ENCODE results near the gene RAI14.
"Not testable (repeated sequence)": the region's sequence is repeated elsewhere in the genome, so short reads cannot be mapped to it uniquely, and the experiment has no call there.

The RAI14 gene

DNA sequence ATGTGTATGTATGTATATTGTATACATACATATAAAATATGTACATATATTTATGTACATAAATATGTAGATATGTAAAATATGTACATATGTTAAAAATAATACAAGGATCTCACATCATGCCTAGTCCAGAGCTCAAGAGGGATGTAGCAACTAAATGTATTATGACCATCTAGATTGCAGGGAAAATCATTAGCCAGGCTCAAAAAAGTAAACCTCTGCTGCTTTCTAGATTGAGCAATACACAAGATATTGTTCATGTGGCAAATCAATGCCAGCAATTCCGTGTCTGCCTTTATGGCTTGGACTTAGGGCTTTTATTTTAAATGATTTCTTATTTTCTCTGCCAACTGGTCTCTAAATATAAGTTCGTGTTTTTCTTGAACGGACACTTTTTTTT is 65.2 kb downstream of the RAI14 start:
- no peak for TF ChIP-seq ZFX (IDR thresholded peaks at IDR 0.05)
- TF ChIP-seq, protein P1, sequence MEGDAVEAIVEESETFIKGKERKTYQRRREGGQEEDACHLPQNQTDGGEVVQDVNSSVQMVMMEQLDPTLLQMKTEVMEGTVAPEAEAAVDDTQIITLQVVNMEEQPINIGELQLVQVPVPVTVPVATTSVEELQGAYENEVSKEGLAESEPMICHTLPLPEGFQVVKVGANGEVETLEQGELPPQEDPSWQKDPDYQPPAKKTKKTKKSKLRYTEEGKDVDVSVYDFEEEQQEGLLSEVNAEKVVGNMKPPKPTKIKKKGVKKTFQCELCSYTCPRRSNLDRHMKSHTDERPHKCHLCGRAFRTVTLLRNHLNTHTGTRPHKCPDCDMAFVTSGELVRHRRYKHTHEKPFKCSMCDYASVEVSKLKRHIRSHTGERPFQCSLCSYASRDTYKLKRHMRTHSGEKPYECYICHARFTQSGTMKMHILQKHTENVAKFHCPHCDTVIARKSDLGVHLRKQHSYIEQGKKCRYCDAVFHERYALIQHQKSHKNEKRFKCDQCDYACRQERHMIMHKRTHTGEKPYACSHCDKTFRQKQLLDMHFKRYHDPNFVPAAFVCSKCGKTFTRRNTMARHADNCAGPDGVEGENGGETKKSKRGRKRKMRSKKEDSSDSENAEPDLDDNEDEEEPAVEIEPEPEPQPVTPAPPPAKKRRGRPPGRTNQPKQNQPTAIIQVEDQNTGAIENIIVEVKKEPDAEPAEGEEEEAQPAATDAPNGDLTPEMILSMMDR (conservative IDR thresholded peaks at IDR 0.05): no peak
- no peak overlapping the region for H3K27ac ChIP-seq

DNA sequence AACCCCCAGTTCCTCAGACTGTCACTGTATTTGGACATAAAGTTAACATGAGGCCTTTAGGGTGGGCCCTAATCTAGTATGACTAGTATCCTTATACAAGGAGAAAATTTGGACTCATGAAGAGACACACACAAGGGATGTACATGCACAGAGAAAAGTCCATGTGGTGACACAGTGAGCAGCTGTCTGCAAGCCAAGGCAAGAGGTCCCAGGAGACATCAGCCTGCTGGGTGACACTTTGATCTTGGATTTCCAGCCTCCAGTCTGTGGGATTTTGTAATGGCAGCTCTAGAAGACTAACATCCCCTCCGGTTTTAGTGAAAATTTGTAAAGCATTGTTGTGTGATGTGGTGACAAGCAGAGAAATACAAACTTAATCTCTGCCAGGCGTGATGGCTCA is 66.1 kb downstream of the RAI14 start:
- no peak overlapping the region for H3K27ac ChIP-seq
- TF ChIP-seq ZFX (IDR thresholded peaks at IDR 0.05): no peak
- TF ChIP-seq, protein P1 (conservative IDR thresholded peaks at IDR 0.05): no peak

GRCh38 chr5:34724741-34725140 is 68.6 kb downstream of the RAI14 start:
- H3K27ac ChIP-seq: no peak overlapping the region
- TF ChIP-seq, protein P1 (conservative IDR thresholded peaks at IDR 0.05): no peak
- no peak for TF ChIP-seq ZFX (IDR thresholded peaks at IDR 0.05)

DNA sequence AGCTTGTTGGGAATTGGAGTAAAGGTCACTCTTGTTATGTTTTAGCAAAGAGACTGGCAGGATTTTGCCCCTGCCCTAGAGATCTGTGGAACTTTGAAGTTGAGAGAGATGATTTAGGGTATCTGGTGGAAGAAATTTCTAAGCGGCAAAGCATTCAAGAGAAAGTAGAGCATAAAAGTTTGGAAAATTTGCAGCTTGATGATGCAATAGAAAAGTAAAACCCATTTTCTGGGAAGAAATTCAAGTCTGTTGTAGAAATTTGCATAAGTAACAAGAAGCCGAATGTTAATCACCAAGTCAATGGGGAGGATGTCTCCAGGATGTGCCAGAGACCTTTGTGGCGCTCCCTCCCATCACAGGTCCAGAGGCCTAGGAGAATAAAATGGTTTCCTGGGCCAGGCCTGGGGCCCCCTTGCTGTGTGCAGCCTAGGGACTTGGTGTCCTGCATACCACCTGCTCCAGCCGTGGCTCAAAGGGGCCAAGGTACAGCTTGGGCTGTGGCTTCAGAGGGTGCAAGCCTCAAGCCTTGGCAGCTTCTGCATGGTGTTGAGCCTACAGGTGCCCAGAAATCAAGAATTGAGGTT is 71.1 kb downstream of the RAI14 start:
- H3K27ac ChIP-seq: not testable (repeated sequence)

DNA sequence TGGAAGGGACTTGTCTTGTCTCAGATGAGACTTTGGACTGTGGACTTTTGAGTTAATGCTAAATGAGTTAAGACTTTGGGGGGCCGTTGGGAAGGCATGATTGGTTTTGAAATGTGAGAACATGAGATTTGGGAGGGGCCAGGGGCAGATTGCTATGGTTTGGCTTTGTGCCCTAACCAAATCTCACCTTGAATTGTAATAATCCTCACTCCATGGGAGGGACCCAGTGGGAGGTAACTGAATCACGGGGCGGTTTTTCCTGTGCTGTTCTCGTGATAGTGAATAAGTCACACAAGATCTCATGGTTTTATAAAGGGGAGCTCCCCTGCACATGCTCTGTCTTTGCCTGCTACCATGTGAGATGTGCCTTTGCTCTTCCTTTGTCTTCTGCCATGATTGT is 72.1 kb downstream of the RAI14 start:
- H3K27ac ChIP-seq: no peak overlapping the region
- no peak for TF ChIP-seq ZFX (IDR thresholded peaks at IDR 0.05)
- TF ChIP-seq, protein P1 (conservative IDR thresholded peaks at IDR 0.05): no peak

DNA sequence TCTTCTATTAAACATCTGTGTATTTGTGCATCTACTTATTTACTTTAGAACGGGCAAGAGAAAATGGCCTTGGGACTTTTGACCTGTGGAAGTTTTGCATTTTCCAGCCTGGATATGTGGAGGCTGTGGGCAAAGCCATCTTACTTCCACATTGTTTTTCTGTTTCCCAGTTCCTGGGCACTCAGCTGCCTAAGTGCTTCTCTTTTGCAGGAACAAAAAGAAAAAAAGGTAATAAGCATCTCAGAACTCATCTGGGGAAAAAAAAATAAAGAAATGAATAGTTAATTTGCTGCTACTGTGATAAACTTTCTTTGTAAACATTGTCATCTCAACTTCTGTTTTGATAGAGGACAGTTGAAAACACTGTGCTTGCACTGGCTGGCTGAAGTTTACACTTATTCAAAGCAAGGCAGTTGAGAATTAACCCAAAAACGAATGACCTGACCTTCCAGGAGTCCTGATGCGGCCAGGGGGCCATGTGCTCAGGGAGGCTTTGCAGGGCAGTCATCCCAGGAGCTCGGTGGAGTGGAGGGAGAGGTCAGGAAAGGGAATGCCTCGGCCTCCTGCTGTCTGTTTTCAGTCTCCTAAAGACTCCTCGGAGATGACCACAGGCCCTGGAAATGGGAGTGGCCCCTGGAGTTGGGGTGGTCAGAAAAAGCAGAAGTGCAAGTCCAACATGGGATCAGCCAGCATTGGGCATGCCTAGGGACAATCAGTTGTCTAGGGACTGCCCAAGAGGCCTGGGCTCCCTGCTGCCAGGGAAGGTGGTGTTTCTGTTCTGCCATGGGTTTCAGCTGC is 75.5 kb downstream of the RAI14 start:
- TF ChIP-seq, protein P1 (conservative IDR thresholded peaks at IDR 0.05): no peak
- TF ChIP-seq ZFX (IDR thresholded peaks at IDR 0.05): no peak
- no peak overlapping the region for H3K27ac ChIP-seq

DNA sequence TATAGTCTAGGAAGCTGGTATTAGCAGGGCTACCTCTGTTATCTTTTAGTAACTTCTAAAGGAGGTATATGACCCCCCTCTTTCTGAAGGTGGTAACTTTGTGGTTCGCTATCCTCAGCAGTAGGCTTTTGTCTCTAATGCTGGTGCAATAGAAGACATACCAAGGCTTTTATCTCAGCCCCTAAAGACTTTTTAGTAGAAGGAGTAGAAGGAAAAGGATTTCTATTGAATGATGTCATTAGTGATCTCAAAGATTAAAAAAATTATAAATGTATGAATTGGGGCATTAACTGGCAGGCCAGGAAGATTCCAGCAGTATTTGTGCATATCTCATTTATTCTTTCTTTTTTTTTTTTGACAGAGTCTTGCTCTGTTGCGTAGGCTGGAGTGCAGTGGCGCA is 78.2 kb downstream of the RAI14 start:
- H3K27ac ChIP-seq: no peak overlapping the region
- no peak for TF ChIP-seq ZFX (IDR thresholded peaks at IDR 0.05)
- TF ChIP-seq, protein P1 (conservative IDR thresholded peaks at IDR 0.05): no peak

Data from C4-2B (cell line).